ENCODE data around the gene HSD17B12.

The HSD17B12 gene

GRCh38 chr11:43812471-43812870 lies 131.9 kb downstream of the HSD17B12 start:
- DNase-seq = no peak

- no peak for DNase-seq
Observed at GRCh38 chr11:43818220-43818619, 137.7 kb downstream of the HSD17B12 start.

- no peak for DNase-seq
Observed at GRCh38 chr11:43819926-43820325, 139.4 kb downstream of the HSD17B12 start.

- no peak for DNase-seq
Observed at GRCh38 chr11:43823316-43823715, 142.8 kb downstream of the HSD17B12 start.

- DNase-seq = no peak
Observed at GRCh38 chr11:43823851-43824250, 143.3 kb downstream of the HSD17B12 start.

- DNase-seq = peak; percentile 46
Observed at GRCh38 chr11:43825217-43825816, 144.8 kb downstream of the HSD17B12 start.

GRCh38 chr11:43830928-43831440 lies 150.4 kb downstream of the HSD17B12 start:
- no peak for DNase-seq

GRCh38 chr11:43832536-43832935 lies 152.0 kb downstream of the HSD17B12 start:
- DNase-seq = no peak

- DNase-seq = peak; percentile 55
Observed at GRCh38 chr11:43833657-43834073, 153.1 kb downstream of the HSD17B12 start.

GRCh38 chr11:43834286-43834685 lies 153.7 kb downstream of the HSD17B12 start:
- no peak for DNase-seq

- no peak for DNase-seq
Observed at GRCh38 chr11:43835104-43835503, 154.6 kb downstream of the HSD17B12 start.

GRCh38 chr11:43837879-43838278 lies 157.3 kb downstream of the HSD17B12 start:
- no peak for DNase-seq

- DNase-seq = no peak
Observed at GRCh38 chr11:43842021-43842420, 161.5 kb downstream of the HSD17B12 start.

GRCh38 chr11:43845816-43846215 lies 165.3 kb downstream of the HSD17B12 start:
- no peak for DNase-seq

- DNase-seq = peak; percentile 67
Observed at GRCh38 chr11:43852057-43852636, 171.6 kb downstream of the HSD17B12 start.

- DNase-seq = no peak
Observed at GRCh38 chr11:43853781-43854180, 173.2 kb downstream of the HSD17B12 start.

- no peak for DNase-seq
Observed at GRCh38 chr11:43856993-43857392, 176.5 kb downstream of the HSD17B12 start.

- no peak for DNase-seq
Observed at GRCh38 chr11:43861141-43861540, 180.6 kb downstream of the HSD17B12 start.

GRCh38 chr11:43866520-43866919 lies 186.0 kb downstream of the HSD17B12 start:
- no peak for DNase-seq

- no peak for DNase-seq
Observed at GRCh38 chr11:43866969-43867368, 186.4 kb downstream of the HSD17B12 start.

- no peak for DNase-seq
Observed at GRCh38 chr11:43868852-43869567, 188.5 kb downstream of the HSD17B12 start.

- no peak for DNase-seq
Observed at GRCh38 chr11:43871051-43871450, 190.5 kb downstream of the HSD17B12 start.

GRCh38 chr11:43872995-43873394 lies 192.5 kb downstream of the HSD17B12 start:
- no peak for DNase-seq

- DNase-seq = no peak
Observed at GRCh38 chr11:43874078-43874477, 193.5 kb downstream of the HSD17B12 start.

All from NCI-H1105 treated with DMSO at 0.1 percent for 48 hours (cell line).